Esophagus (tissue), 2 donors: ENCODE measurements around the gene CD34. TPM values are rescaled to one million over a fixed set of nuclear protein-coding genes. Genes with fewer than 3 reads are reported as not detected.
A peak's percentile ranks its signal among the peaks of the same experiment; 100 is the strongest.

ENCODE experiments used
- H3K27ac ChIP-seq, 2 donors: one replicate each; pipeline ENCODE4 v1.5.1; 2013; ENCODE audit warnings: low read depth in 2 of 2, mild to moderate bottlenecking in 2 of 2, inconsistent platforms in 1 of 2, low read length in 1 of 2, moderate library complexity in 1 of 2
- H3K27me3 ChIP-seq, 2 donors: one replicate each; pipeline ENCODE4 v1.6.1; 2013; ENCODE audit warnings: low read length in 2 of 2, control low read depth in 1 of 2, mild to moderate bottlenecking in 1 of 2; ENCODE audit not compliant: insufficient read depth in 2 of 2, control insufficient read depth in 1 of 2
- H3K36me3 ChIP-seq, 2 donors: one replicate each; pipeline ENCODE4 v1.6.1; 2013; ENCODE audit warnings: low read length in 1 of 2; ENCODE audit not compliant: control insufficient read depth in 2 of 2, insufficient read depth in 2 of 2
- H3K4me1 ChIP-seq, 2 donors: one replicate each; pipeline ENCODE4 v1.6.1; 2013; ENCODE audit warnings: low read length in 1 of 2; ENCODE audit not compliant: control insufficient read depth in 2 of 2, insufficient read depth in 2 of 2
- H3K4me3 ChIP-seq, 2 donors: one replicate each; pipeline ENCODE4 v1.5.1; 2013; ENCODE audit warnings: low read length in 2 of 2, mild to moderate bottlenecking in 2 of 2, low read depth in 1 of 2, moderate library complexity in 1 of 2
- H3K9me3 ChIP-seq, 2 donors: one replicate each; pipeline ENCODE4 v1.6.1; 2013; ENCODE audit warnings: mild to moderate bottlenecking in 2 of 2, low read depth in 1 of 2, low read length in 1 of 2, moderate library complexity in 1 of 2; ENCODE audit not compliant: control insufficient read depth in 2 of 2, insufficient read depth in 1 of 2
- WGBS, 2 donors: extraction: QIAGEN DNeasy Blood & Tissue Kit; methylation state at CpG; one replicate each; pipeline ENCODE4 v1.1.7; 2013; 5-methylcytosine and 5-hydroxymethylcytosine counted together
- polyA plus RNA-seq, 2 donors: library from polyadenylated mRNA; stranded (reverse); fragments of 200-250 nt; gene quantifications; one replicate each; pipeline ENCODE4 v1.2.3, GENCODE V29; 2013
- donor health status: healthy with polysubstance abuse.
- donor health status: Bipolar disorder and iron deficiency.

Gene CD34, protein sequence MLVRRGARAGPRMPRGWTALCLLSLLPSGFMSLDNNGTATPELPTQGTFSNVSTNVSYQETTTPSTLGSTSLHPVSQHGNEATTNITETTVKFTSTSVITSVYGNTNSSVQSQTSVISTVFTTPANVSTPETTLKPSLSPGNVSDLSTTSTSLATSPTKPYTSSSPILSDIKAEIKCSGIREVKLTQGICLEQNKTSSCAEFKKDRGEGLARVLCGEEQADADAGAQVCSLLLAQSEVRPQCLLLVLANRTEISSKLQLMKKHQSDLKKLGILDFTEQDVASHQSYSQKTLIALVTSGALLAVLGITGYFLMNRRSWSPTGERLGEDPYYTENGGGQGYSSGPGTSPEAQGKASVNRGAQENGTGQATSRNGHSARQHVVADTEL
- polyA plus RNA-seq: 10 to 100 TPM in 1 of 2 donors, 1 to 10 TPM in 1; 3.8 to 10.2 TPM

DNA sequence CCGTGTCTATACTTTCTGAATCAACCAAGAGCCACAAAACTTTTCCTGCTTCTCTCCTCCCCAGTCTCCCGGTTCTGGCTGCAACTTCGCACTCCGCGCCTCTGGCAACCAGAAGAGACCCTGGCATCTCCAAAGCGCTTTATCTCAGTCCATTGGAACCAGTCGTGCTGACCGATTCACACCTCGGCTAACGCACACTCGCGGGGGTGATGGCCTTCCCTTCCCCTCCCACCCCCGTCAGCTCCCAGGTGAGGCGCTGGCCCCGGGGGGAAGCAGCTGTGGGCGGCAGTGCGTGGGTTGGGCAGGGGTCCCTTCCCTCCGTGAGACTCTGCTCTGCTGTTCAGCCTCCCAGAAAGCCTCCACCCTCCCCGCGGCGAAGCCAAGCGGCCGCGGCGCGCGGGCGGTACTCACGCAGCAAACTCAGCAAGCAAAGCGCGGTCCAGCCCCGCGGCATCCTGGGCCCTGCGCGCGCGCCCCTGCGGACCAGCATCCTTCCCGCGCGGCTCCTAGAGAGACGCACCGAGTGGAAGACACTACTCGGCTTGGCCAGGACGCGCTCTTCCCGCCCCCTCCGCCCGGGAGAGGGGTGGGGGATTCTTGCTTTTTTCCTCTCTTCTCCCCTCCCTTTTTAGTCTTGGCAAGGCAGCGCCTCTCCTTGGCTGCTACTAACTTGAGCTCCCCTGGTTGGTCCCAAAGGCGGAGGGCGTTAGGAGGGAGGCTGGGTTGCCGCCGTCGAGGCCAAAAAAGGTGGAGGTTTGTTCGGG lies at the start of gene CD34:
TSS of gene CD34 (minus strand) at position 535 of the 764 bp plus-strand sequence. CDS start at position 490, 45 bp downstream.
- H3K9me3 ChIP-seq: no peaks in the 10 kb centered on the region
- 4 to 9% methylated on average over 50 to 56 of the region's 56 CpGs for WGBS, 2 donors
- H3K4me3 ChIP-seq: peak within 1 kb of the TSS; percentile 23 to 40
- H3K4me1 ChIP-seq: peaks cover 2 to 6% of the 10 kb centered on the region in 2 donors
- peak within 1 kb of the TSS; percentile 37 to 55 for H3K27ac ChIP-seq
- H3K27me3 ChIP-seq: peaks cover 0 to 6% of the 10 kb centered on the region in 2 donors
- H3K36me3 ChIP-seq: no peaks in the 10 kb centered on the region

DNA sequence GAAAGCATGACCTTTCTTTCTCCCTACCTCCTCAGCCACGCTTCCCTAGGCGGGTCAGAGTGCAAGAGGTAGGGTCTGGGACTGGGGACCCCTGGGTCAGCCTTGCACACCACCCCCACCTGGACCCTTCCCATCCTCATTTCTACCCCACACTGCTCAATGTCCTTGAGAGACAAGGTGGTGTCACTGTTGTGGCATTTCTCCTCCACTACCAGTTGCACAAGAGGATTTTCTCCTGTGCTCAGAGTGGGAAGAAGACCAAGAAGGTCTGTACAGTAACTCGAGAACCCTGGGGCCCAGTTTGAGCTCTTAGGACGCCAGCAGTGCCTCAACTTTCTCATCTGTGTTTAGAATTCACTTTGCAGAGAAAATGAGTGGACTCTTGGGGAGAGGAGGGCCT lies 49.4 kb upstream of the CD34 start:
- H3K9me3 ChIP-seq: no peaks in the 10 kb centered on the region
- no peaks in the 10 kb centered on the region for H3K36me3 ChIP-seq
- 94% methylated on average over 4 of the region's 4 CpGs for WGBS, 2 donors
- no peaks in the 10 kb centered on the region for H3K27me3 ChIP-seq
- H3K27ac ChIP-seq: no peak overlapping the region
- H3K4me1 ChIP-seq: peaks cover 0 to 11% of the 10 kb centered on the region in 2 donors
- H3K4me3 ChIP-seq: no peak overlapping the region

- no peak overlapping the region for H3K4me3 ChIP-seq
- peak overlapping the region in 1 of 2 donors; percentile 66 for H3K27ac ChIP-seq
- peaks cover 0 to 11% of the 10 kb centered on the region in 2 donors for H3K4me1 ChIP-seq
- no peaks in the 10 kb centered on the region for H3K36me3 ChIP-seq
- H3K27me3 ChIP-seq: no peaks in the 10 kb centered on the region
- no peaks in the 10 kb centered on the region for H3K9me3 ChIP-seq
- 74 to 78% methylated on average over 5 of the region's 5 CpGs for WGBS, 2 donors
These were observed 49.0 kb upstream of the CD34 start for GRCh38 chr1:207959910-207960309.

DNA sequence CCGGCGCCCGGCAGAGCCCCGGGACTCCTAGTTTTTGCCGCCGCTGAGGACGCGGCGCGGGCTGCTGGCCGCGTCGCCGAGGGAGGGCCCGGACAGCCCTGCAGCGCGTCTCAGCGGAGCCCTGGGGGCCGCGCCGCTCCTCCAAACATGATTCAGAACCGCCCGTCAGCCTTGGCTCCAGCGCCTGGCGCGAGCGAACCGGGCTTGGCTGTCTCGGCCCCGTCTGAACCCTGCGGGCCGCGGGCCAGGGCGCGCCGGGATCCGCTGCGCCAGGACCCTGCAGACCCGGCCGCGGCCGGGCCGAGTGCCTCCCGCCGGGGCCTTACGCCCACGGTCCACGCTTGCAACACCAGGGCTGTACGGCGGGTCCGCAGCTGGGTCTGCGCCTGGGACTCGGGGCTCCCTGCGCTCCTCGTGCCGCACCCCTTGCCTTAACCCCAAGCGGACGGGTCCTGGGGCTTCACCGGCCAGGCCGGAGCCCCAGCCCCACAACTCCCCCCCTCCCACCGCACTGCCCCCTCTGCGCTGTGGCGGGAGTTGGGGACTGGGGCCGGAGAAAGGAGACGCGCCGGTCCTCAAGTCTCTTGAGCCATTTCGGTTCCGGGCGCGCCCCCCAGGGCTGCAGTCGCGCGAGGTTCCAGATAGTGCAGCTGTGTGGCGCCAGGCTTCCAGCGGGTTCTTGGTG lies 48.4 kb upstream of the CD34 start:
- Histone ChIP-seq H3K36me3 (no peaks in the 10 kb centered on the region), H3K27me3 (no peaks in the 10 kb centered on the region), H3K4me3 (peak overlapping the region; percentile 24 to 45), H3K4me1 (peaks cover 0 to 11% of the 10 kb centered on the region in 2 donors), H3K9me3 (no peaks in the 10 kb centered on the region), H3K27ac (peak overlapping the region; percentile 27 to 66)
- 8 to 10% methylated on average over 53 to 76 of the region's 76 CpGs for WGBS, 2 donors

GRCh38 chr1:207958376-207959139 lies 47.6 kb upstream of the CD34 start:
- Histone ChIP-seq H3K27me3 (no peaks in the 10 kb centered on the region), H3K27ac (peak overlapping the region; percentile 27 to 66)

DNA sequence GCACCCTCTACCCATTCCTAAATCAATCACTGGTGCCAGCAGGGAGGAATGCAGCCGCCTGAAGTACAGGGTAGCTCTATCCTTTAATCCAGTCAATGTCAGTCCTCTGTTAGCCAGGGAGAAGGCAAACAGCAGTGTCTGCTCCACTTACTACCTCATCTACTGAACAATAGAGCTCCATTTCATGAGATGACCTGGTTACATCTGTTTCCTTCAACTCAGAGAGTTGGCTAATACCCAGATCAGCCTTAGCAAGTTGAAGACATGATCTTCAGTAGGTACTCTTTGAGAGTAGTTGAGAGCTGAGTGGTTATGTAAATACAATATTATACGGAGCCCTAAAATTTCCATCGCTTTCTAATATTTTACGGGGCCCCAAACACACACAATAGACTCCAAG lies 46.1 kb upstream of the CD34 start:
- no peaks in the 10 kb centered on the region for H3K36me3 ChIP-seq
- no peak overlapping the region for H3K27ac ChIP-seq
- no peaks in the 10 kb centered on the region for H3K27me3 ChIP-seq
- H3K4me1 ChIP-seq: peaks cover 0 to 2% of the 10 kb centered on the region in 2 donors
- H3K9me3 ChIP-seq: no peaks in the 10 kb centered on the region
- H3K4me3 ChIP-seq: no peak overlapping the region
- 81 to 82% methylated on average over 4 of the region's 4 CpGs for WGBS, 2 donors

More at GRCh38 chr1:207958376-207959139, 47.6 kb upstream of the CD34 start:
- no peaks in the 10 kb centered on the region for H3K9me3 ChIP-seq
- WGBS, 2 donors: 32 to 33% methylated on average over 24 of the region's 24 CpGs
- peaks cover 0 to 7% of the 10 kb centered on the region in 2 donors for H3K4me1 ChIP-seq
- no peaks in the 10 kb centered on the region for H3K36me3 ChIP-seq
- peak overlapping the region; percentile 24 to 45 for H3K4me3 ChIP-seq

DNA sequence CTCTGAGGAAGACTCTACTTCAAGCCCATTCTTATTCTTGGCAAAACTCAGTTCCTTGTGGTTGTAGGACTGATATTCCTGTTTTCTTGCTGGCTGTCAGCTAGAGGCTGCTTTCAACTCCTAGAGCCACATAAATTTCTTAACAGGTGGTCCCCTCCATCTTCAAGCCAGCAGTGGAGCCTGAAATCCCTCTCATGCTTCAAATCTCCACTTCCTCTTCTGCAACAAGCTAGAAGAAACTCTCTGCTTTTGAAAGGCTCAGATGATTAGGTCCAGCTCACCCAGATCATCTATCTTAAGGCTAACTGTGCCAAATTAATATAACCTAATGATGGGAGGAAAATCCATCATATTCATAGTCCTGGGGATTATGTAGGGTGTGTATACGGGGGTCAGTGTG lies 43.2 kb upstream of the CD34 start:
- 90 to 100% methylated on average over 1 of the region's 1 CpG for WGBS, 2 donors
- Histone ChIP-seq H3K27ac (no peak overlapping the region), H3K4me3 (no peak overlapping the region), H3K4me1 (no peaks in the 10 kb centered on the region), H3K36me3 (no peaks in the 10 kb centered on the region), H3K27me3 (peaks cover 0 to 2% of the 10 kb centered on the region in 2 donors), H3K9me3 (no peaks in the 10 kb centered on the region)

- Histone ChIP-seq H3K4me3 (no peak overlapping the region), H3K27me3 (peaks cover 0 to 2% of the 10 kb centered on the region in 2 donors), H3K36me3 (no peaks in the 10 kb centered on the region), H3K9me3 (no peaks in the 10 kb centered on the region), H3K4me1 (no peaks in the 10 kb centered on the region), H3K27ac (no peak overlapping the region)
- WGBS, 2 donors: 49 to 57% methylated on average over 4 of the region's 4 CpGs
These were observed 42.0 kb upstream of the CD34 start for GRCh38 chr1:207952617-207953542.
